Measurements from ENCODE around the gene CCL28.
A peak's percentile ranks its signal among the peaks of the same experiment; 100 is the strongest.
"Not testable (repeated sequence)": the region's sequence is repeated elsewhere in the genome, so short reads cannot be mapped to it uniquely, and the experiment has no call there.

Gene CCL28

GRCh38 chr5:43409809-43410271, 2.4 kb downstream of the CCL28 start:
- FAIRE-seq: no peak

GRCh38 chr5:43402524-43403066, 9.6 kb downstream of the CCL28 start:
- FAIRE-seq: not testable (repeated sequence)

- no peak for FAIRE-seq
Observed at GRCh38 chr5:43401827-43402226, 10.4 kb downstream of the CCL28 start.

GRCh38 chr5:43400082-43400481, 12.1 kb downstream of the CCL28 start:
- no peak for FAIRE-seq

GRCh38 chr5:43396762-43397304, 15.4 kb downstream of the CCL28 start:
- no peak for FAIRE-seq

DNA sequence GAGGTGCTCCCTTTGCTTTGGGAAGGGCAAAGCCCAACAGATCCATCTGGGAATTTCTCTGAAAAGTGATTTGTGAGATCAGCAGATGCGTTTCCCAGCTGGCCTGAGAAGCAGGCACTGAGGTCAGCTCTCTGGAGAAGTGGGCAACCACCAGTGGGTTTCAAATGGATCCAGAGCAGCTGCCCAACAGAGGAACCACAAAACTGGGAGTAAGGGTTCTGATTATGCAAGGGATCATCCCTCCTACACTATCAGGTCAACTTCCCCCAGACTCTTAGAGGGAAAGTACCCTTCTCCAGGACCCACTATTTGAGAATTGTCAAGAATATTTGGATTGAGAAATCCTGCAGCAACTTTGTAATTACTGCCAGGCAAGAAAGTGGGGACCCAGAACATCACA, 21.7 kb downstream of the CCL28 start:
- no peak for FAIRE-seq

DNA sequence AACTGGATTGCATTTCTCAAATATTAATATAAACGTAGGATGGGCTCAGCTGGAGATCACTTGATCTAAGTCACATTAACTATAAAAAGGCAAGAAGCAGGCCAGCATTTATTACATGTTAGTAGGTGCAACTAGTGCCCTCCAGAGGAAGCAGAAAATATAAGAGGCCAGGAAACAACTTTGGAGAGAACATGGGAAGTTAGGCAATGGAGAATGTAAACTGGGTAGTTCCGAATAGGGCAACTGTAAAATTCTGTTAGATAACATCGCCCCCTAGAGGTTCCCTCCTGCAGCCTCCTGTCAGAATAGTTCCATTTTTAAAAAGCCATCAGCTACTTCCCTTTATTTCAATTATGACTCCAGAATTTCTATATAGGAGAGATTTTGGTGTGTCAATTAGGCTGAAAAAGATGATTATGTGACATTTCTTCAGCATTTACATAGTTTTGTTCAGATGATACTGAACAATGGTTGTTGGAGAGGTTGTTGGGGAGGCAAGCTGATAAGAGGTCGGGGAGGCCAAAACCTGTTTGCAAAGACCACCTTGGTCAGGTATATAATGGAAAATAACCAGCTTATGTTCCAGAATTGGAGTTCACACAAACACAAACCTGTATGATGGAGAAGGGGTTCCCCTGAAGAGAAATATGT, 22.4 kb downstream of the CCL28 start:
- FAIRE-seq: peak; percentile 97

GRCh38 chr5:43386960-43387362, 25.2 kb downstream of the CCL28 start:
- no peak for FAIRE-seq

GRCh38 chr5:43376496-43377140, 35.6 kb downstream of the CCL28 start:
- FAIRE-seq: no peak

DNA sequence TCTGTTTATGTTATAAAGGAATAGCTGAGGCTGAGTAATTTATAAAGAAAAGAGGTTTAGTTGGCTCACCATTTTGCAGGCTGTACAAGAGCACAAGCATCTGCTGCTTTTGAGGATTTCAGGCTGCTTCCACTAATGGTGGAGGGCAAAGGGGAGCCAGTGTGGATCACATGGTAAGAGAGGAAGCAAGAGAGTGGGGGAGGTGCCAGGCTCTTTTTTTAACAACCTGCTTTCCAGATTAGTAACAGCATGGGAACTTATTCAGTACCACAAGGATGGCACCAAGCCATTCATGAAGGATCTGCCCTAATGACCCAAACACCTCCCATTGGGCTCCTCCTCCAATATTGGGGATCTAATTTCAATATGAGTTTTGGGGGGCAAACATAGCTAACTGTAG, 40.4 kb downstream of the CCL28 start:
- no peak for FAIRE-seq

DNA sequence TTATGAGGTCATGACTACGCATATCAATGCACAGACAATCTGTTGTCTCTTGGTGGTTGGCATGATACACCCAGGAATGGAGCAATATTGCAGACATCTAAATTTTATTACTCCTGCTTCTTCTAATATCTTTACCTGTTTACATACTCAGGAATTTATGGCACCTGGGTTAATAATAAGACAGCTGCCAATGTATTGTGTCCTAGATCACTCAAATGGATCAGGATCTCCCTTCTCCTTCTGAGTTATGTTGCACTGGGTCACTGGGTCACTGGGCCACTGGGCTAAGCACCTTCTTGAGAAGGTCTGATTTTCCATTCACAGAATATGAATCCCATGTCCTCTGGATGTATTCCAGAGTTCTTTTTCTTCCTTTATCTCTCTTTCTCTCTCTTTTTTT, 41.8 kb downstream of the CCL28 start:
- FAIRE-seq: no peak

DNA sequence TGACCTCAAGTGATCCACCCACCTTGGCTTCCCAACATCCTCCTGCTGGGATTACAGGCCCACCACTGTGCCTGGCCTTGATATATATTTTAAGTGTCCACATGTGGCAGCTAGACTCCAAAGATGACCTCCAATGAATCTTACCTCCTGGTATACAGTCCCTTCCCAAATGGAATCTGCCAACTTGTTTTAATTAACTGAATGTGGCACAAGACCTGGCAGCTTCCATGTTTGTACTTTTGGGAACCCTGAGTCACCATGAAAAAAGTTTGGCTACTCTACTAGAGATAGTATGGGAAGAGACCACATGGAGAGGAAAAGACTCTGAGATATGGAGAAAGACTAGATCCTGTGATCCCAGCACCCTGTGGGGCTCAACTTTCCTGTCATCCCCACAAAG, 42.5 kb downstream of the CCL28 start:
- no peak for FAIRE-seq

GRCh38 chr5:43367909-43368669, 44.1 kb downstream of the CCL28 start:
- no peak for FAIRE-seq

- FAIRE-seq: no peak
Observed at GRCh38 chr5:43367453-43367852, 44.7 kb downstream of the CCL28 start.

- not testable (repeated sequence) for FAIRE-seq
Observed at GRCh38 chr5:43366680-43367246, 45.4 kb downstream of the CCL28 start.

DNA sequence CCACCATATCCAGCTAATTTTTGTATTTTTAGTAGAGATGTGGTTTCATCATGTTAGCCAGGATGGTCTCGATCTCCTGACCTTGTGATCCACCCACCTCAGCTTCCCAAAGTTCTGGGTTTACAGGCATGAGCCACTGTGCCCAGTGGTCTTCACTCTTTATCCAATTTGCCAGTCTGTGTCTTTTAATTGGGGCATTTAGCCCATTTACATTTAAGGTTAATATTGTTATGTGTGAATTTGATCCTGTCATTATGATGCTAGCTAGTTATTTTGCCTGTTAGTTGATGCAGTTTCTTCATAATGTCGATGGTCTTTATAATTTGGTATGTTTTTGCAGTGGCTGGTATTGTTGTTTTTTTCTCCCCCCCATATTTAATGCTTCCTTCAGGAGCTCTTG, 47.0 kb downstream of the CCL28 start:
- FAIRE-seq: not testable (repeated sequence)

DNA sequence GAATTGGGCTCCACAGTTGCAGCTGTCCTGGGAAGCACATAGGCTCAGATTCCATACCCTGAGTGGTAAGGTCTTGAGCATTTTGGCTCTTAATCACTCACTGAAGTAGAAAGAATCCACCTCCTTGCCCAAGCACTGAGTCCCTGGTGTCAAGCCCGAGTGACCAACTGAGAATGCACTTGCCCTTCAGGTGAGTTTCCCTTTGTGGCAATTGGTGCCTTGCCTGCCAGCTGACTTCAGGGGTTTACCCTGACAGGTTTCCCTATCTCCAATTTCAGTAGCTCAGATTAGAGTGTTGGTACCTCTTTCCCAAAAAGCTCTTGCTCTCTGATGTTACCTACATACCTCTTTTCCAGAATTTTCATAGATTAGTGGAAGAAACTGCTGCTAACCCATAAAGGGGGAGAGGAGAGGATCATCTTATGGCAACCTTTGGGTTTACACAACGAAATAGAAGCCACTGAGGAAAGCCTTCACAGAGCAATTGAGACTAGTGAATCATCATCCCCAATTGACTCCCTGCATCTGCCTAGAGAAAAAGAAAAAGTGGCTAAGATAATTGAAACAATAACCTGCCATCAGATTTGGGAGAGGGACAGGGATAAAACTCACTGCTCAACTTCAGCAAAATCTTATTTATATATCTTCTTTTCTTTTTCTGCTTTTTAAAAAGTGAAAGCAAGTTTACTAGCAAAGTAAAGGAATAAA, 48.6 kb downstream of the CCL28 start:
- FAIRE-seq: no peak

DNA sequence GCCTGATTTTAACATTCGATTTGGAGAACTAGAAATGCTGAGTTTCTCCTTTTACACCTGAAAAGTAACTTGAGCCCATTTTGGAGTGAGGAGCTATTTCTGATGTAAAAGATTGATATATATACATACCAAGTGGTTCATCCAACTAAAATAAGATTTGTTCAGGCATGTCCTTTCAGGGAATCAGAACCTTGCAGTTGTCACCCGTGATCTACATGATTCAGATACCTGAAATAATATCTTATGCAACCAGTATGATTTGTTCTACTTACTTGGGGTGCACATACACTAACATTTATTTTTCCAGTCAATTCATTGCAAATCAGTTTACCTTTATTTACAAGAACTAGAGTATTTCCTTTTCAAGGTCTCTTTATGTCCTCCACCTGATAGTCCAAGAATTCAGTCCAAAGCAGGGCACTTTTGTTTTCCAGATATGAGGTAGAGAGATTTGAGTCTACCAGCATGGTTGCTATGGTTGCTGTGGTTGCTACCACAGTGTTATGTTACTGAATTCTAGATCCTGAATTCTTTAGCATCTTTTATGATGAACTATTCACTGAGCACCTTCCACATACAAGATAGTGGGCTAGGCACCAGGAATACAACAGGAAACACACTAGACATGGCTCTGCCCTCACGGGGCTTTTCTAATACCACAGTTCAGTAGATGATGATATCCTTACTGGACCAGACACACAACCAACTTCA, 49.3 kb downstream of the CCL28 start:
- FAIRE-seq: no peak

GRCh38 chr5:43358726-43359125, 53.5 kb downstream of the CCL28 start:
- no peak for FAIRE-seq

GRCh38 chr5:43358301-43358700, 53.9 kb downstream of the CCL28 start:
- FAIRE-seq: no peak

GRCh38 chr5:43357878-43358281, 54.3 kb downstream of the CCL28 start:
- FAIRE-seq: no peak

- FAIRE-seq: no peak
Observed at GRCh38 chr5:43357067-43357466, 55.1 kb downstream of the CCL28 start.

Data from TTC549 (cell line).